ENCODE results near the gene BHLHE40. TPM values are rescaled to one million over a fixed set of nuclear protein-coding genes. Genes with fewer than 3 reads are reported as not detected.

Gene BHLHE40
- total and polyA plus RNA-seq, 2 of the 8 experiments (the other 6 are each of a cell fraction or from before 2014, with no cell fraction given): 1.5 to 2.2 TPM

GRCh38 chr3:4945324-4945723, 33.9 kb upstream of the BHLHE40 start:
- Histone ChIP-seq H4K8ac (ENCODE audit: extremely low read depth, insufficient read depth, low read length) (no peak overlapping the region), H3K79me2 (ENCODE audit: control insufficient read depth in 1 of 2, insufficient read depth in 2 of 2, low read length in 2 of 2) (no peaks in the 10 kb centered on the region), H2AFZ (ENCODE audit: low read length) (no peak overlapping the region), H3K4me3 (ENCODE audit: extremely low read depth in 1 of 4, insufficient read depth in 2 of 4, low read depth in 3 of 4, low read length in 4 of 4) (no peak overlapping the region), H2BK12ac (ENCODE audit: low read depth, low read length) (no peak overlapping the region), H3K27ac (ENCODE audit: low read depth, low read length) (no peak overlapping the region), H4K91ac (replicated peaks; ENCODE audit: insufficient read length, low read length) (no peak overlapping the region), H4K5ac (ENCODE audit: insufficient read length, low read depth, low read length) (no peak overlapping the region), H2AK5ac (ENCODE audit: low read depth, low read length) (no peak overlapping the region), H2BK20ac (ENCODE audit: low read length) (no peak overlapping the region), H3K36me3 (ENCODE audit: control insufficient read depth in 2 of 4, insufficient read depth in 4 of 4, low read length in 3 of 4) (no peaks in the 10 kb centered on the region), H3K9ac (replicated peaks in 1 of 4; ENCODE audit: extremely low read depth in 1 of 4, low read depth in 3 of 4, low read length in 3 of 4) (no peak overlapping the region), H3K14ac (ENCODE audit: insufficient read length) (no peak overlapping the region), H2BK120ac (replicated peaks; ENCODE audit: low read depth, low read length) (no peak overlapping the region), H3K4ac (replicated peaks; ENCODE audit: insufficient read length, low read depth, low read length) (no peak overlapping the region), H3K56ac (replicated peaks; ENCODE audit: insufficient read length, low read depth, low read length) (no peak overlapping the region), H3K23me2 (ENCODE audit: low read depth, low read length) (no peaks in the 10 kb centered on the region), H3K23ac (ENCODE audit: insufficient read length) (no peak overlapping the region), H2BK15ac (ENCODE audit: low read length) (no peak overlapping the region), H2BK5ac (ENCODE audit: low read depth, low read length) (no peak overlapping the region), H4K20me1 (replicated peaks in 1 of 2; ENCODE audit: control insufficient read depth in 1 of 2, insufficient read depth in 2 of 2, low read length in 2 of 2) (no peaks in the 10 kb centered on the region), H3K79me1 (ENCODE audit: low read depth, low read length) (no peaks in the 10 kb centered on the region), H3K27me3 (replicated peaks in 1 of 4; ENCODE audit: control insufficient read depth in 3 of 4, extremely low read depth in 1 of 4, insufficient read depth in 3 of 4, low read length in 3 of 4) (no peaks in the 10 kb centered on the region), H3K18ac (ENCODE audit: extremely low read depth, low read length) (no peak overlapping the region), H3K4me2 (ENCODE audit: insufficient read depth in 1 of 2, low read depth in 2 of 2, low read length in 2 of 2) (no peak overlapping the region), H3K9me3 (ENCODE audit: insufficient read depth in 2 of 2, low read depth in 1 of 2, low read length in 1 of 2) (no peaks in the 10 kb centered on the region), H3K4me1 (replicated peaks in 1 of 4; ENCODE audit: control insufficient read depth in 3 of 4, insufficient read depth in 4 of 4, low read length in 3 of 4) (peaks cover 0 to 3% (median 0%) of the 10 kb centered on the region in 4 experiments; a peak in 1 of 7 replicates)
- CTCF ChIA-PET (ENCODE audit: partially characterized antibody): interaction anchor here (1.4 to 2.7 kb wide), 4 partner anchors 10 to 225 kb away, joined by 3 to 19 read pairs (median 7); no protein-coding TSS in a partner anchor
- WGBS, 2 experiments (ENCODE audit: extremely low coverage in 1 of 2, insufficient coverage in 1 of 2, insufficient read length in 1 of 2, insufficient replicate concordance in 2 of 2, low coverage in 1 of 2, low lambda C conversion rate in 2 of 2, missing lambda C conversion rate in 1 of 2): 95% methylated on average over 9 of the region's 10 CpGs; no CpG with 5 or more reads in 1 of the 2 experiments
- FAIRE-seq (no peak), DNase-seq (ENCODE audit: low read depth in 1 of 2, low spot score in 2 of 2) (no peak)
- TF ChIP-seq CEBPB (IDR thresholded peaks at IDR 0.05; ENCODE audit: low read depth, low read length) (peak; percentile 71), JUND (IDR thresholded peaks at IDR 0.05; ENCODE audit: low read length) (no peak)
- POLR2A ChIA-PET (ENCODE audit: partially characterized antibody): no interaction called here
